ENCODE measurements around the gene GYPE. TPM values are rescaled to one million over a fixed set of nuclear protein-coding genes. Genes with fewer than 3 reads are reported as not detected.
"Not testable (repeated sequence)": the region's sequence is repeated elsewhere in the genome, so short reads cannot be mapped to it uniquely, and the experiment has no call there.

Gene GYPE
- total RNA-seq: 0.34 and 0.75 TPM in 2 replicates

GRCh38 chr4:143905440-143905839 is at the start of gene GYPE:
Gene GYPE (minus strand): TSS chr4:143905559. CDS start chr4:143905507, 52 bp downstream.
- not testable (repeated sequence) for DNase-seq (ENCODE audit: low read depth)

GRCh38 chr4:143951458-143951972 is 46.2 kb upstream of the GYPE start:
- H3K4me3 ChIP-seq (ENCODE audit: low read depth, low read length); DNase-seq (ENCODE audit: low read depth); H3K36me3 ChIP-seq (ENCODE audit: control insufficient read depth, insufficient read depth, low read length); H3K27me3 ChIP-seq (ENCODE audit: control insufficient read depth, insufficient read depth, low read length): not testable (repeated sequence)

More at GRCh38 chr4:143905440-143905839, at the start of gene GYPE:
- H3K4me3 ChIP-seq (ENCODE audit: low read depth, low read length); H3K36me3 ChIP-seq (ENCODE audit: control insufficient read depth, insufficient read depth, low read length); H3K27me3 ChIP-seq (ENCODE audit: control insufficient read depth, insufficient read depth, low read length): not testable (repeated sequence)

GRCh38 chr4:143950967-143951366 is 45.6 kb upstream of the GYPE start:
- H3K4me3 ChIP-seq (ENCODE audit: low read depth, low read length); DNase-seq (ENCODE audit: low read depth); H3K36me3 ChIP-seq (ENCODE audit: control insufficient read depth, insufficient read depth, low read length); H3K27me3 ChIP-seq (ENCODE audit: control insufficient read depth, insufficient read depth, low read length): not testable (repeated sequence)

DNA sequence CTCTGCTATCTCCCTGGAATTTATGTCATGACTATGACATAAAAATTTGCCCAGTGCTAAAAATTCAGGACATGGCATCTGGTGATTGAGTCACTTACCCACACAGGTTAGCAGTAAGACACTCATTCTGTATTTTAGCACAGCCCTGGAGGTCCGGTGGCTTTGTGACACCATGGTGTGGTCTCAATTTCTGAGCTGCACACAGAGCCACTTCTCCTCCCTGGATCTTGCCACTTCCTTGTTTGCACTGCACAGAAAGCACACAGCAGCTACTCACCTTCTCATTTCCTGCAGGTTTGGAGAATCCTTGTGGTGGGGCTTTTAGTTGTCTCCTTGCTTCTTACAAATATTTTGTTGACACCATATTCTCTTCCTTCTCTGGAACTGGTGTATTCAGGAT is 44.8 kb upstream of the GYPE start:
- not testable (repeated sequence) for H3K27me3 ChIP-seq (ENCODE audit: control insufficient read depth, insufficient read depth, low read length); H3K36me3 ChIP-seq (ENCODE audit: control insufficient read depth, insufficient read depth, low read length); DNase-seq (ENCODE audit: low read depth); H3K4me3 ChIP-seq (ENCODE audit: low read depth, low read length)

- not testable (repeated sequence) for H3K36me3 ChIP-seq (ENCODE audit: control insufficient read depth, insufficient read depth, low read length); DNase-seq (ENCODE audit: low read depth); H3K27me3 ChIP-seq (ENCODE audit: control insufficient read depth, insufficient read depth, low read length); H3K4me3 ChIP-seq (ENCODE audit: low read depth, low read length)
Observed at GRCh38 chr4:143947493-143947892, 42.1 kb upstream of the GYPE start.

DNA sequence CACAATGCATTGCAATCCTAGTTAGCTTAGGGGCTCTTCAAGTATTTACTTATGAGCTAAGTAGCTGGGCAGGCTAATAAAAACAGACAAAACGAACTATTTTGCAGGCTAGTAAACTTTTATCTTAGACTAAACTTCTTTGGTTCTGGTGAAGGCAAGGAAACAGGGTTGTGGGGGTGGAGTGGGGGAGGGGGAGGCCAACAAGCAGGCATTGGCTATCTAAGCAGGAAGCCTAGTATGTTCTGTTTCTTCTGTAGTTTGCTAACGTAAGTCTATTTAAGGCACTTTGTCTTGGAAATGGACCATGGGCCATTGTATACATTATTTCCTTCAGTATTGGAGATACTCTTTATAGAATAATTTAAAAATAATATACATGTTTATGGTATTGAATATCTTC is 35.3 kb upstream of the GYPE start:
- DNase-seq (ENCODE audit: low read depth); H3K27me3 ChIP-seq (ENCODE audit: control insufficient read depth, insufficient read depth, low read length); H3K4me3 ChIP-seq (ENCODE audit: low read depth, low read length); H3K36me3 ChIP-seq (ENCODE audit: control insufficient read depth, insufficient read depth, low read length): not testable (repeated sequence)

- TF ChIP-seq CTCF (IDR thresholded peaks at IDR 0.05; ENCODE audit: insufficient read depth, low read length, poor library complexity, severe bottlenecking): no peak
- DNase-seq (ENCODE audit: low read depth): no peak
- no peaks in the 10 kb centered on the region for H3K27me3 ChIP-seq (ENCODE audit: control insufficient read depth, insufficient read depth, low read length)
- H3K36me3 ChIP-seq (ENCODE audit: control insufficient read depth, insufficient read depth, low read length): no peaks in the 10 kb centered on the region
- H3K4me3 ChIP-seq (ENCODE audit: low read depth, low read length): no peak overlapping the region
Observed at GRCh38 chr4:143939528-143939927, 34.2 kb upstream of the GYPE start.

GRCh38 chr4:143938890-143939289 is 33.5 kb upstream of the GYPE start:
- not testable (repeated sequence) for H3K4me3 ChIP-seq (ENCODE audit: low read depth, low read length); H3K36me3 ChIP-seq (ENCODE audit: control insufficient read depth, insufficient read depth, low read length); DNase-seq (ENCODE audit: low read depth); H3K27me3 ChIP-seq (ENCODE audit: control insufficient read depth, insufficient read depth, low read length)

- TF ChIP-seq CTCF (IDR thresholded peaks at IDR 0.05; ENCODE audit: insufficient read depth, low read length, poor library complexity, severe bottlenecking): no peak
- H3K27me3 ChIP-seq (ENCODE audit: control insufficient read depth, insufficient read depth, low read length): no peaks in the 10 kb centered on the region
- no peak overlapping the region for H3K4me3 ChIP-seq (ENCODE audit: low read depth, low read length)
- no peak for DNase-seq (ENCODE audit: low read depth)
- H3K36me3 ChIP-seq (ENCODE audit: control insufficient read depth, insufficient read depth, low read length): no peaks in the 10 kb centered on the region
Observed at GRCh38 chr4:143921181-143921580, 15.8 kb upstream of the GYPE start.

DNA sequence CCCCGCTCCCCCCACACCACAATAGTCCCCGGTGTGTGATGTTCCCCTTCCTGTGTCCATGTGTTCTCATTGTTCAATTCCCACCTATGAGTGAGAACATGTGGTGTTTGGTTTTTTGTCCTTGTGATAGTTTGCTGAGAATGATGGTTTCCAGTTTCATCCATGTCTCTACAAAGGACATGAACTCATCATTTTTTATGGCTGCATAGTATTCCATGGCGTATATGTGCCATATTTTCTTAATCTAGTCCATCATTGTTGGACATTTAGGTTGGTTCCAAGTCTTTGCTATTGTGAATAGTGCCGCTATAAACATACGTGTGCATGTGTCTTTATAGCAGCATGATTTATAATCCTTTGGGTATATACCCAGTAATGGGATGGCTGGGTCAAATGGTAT is 11.1 kb upstream of the GYPE start:
- not testable (repeated sequence) for H3K27me3 ChIP-seq (ENCODE audit: control insufficient read depth, insufficient read depth, low read length); H3K4me3 ChIP-seq (ENCODE audit: low read depth, low read length); H3K36me3 ChIP-seq (ENCODE audit: control insufficient read depth, insufficient read depth, low read length); DNase-seq (ENCODE audit: low read depth)

- not testable (repeated sequence) for DNase-seq (ENCODE audit: low read depth); H3K36me3 ChIP-seq (ENCODE audit: control insufficient read depth, insufficient read depth, low read length); H3K27me3 ChIP-seq (ENCODE audit: control insufficient read depth, insufficient read depth, low read length); H3K4me3 ChIP-seq (ENCODE audit: low read depth, low read length)
Observed at GRCh38 chr4:143912478-143912877, 7.1 kb upstream of the GYPE start.

GRCh38 chr4:143911528-143912417 is 6.4 kb upstream of the GYPE start:
- H3K27me3 ChIP-seq (ENCODE audit: control insufficient read depth, insufficient read depth, low read length); H3K36me3 ChIP-seq (ENCODE audit: control insufficient read depth, insufficient read depth, low read length); DNase-seq (ENCODE audit: low read depth): not testable (repeated sequence)
- peak overlapping the region; percentile 39 for H3K4me3 ChIP-seq (ENCODE audit: low read depth, low read length)

DNA sequence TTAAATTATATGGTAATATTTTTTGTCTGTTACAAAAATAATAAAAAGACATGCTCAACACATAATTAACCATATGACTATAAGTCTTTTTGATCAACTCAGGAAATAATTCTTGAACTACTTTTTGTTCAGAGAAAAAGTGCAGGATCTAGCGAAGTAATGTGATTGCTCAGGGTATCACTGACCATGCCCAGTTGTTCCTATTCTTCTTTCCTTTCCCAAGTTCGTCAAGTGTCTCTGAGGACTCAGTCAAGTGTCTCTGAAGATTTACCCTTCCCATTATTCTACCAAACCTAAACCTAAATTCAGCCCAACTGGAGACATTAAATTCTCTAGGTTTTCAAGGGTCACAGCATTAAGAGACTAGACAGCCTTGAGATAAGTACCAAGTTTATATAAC is 5.5 kb upstream of the GYPE start:
- DNase-seq (ENCODE audit: low read depth); H3K4me3 ChIP-seq (ENCODE audit: low read depth, low read length); H3K36me3 ChIP-seq (ENCODE audit: control insufficient read depth, insufficient read depth, low read length); H3K27me3 ChIP-seq (ENCODE audit: control insufficient read depth, insufficient read depth, low read length): not testable (repeated sequence)

Data from kidney epithelial cell (primary cell).